NCI-H2029 treated with DMSO at 0.1 percent for 48 hours (cell line): ENCODE results near the gene ZNF467.

Experiments used
- DNase-seq: peaks from one replicate; lab custom pipeline; 2025; lab: John Stamatoyannopoulos, UW

Gene ZNF467

DNA sequence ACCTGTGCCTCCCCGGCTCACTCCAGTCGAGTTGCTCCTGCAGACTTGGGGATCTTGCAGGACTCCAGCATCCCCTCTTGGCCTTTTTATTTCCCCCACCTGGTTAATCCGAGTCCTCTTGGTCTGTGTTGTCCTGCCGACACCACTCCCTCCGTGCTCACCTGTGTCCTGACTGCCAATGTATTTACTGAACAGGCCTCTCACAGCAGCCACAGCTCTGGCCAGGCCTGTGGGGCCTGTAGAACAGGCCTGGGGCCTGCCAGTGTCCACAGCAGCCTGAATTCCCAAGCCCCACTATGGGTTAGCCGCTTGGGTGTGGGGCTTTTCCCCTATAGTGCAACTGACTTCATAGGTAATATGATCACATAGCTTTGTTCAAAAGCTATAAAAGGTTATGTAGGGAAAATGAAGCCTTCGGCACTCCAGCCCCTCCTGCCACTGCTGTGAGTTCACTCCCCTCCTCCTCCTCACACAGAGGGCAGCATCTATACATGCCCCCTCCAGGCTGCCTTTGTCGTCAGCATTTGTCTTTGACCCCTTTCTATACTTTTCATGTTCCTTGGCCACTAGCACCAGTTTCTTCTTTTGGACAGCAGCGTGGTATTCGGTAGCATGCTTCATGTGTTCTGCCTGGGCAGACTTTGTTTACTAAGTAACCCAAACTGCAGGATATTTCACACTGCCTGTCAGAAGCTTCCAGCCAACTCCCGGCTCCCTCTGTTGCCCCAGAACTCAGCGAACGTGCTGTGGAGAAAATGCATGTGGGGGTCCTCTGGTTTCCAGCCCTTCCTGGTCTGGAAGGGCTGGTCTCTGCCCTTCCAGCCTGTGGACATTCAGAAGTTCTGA is 46.1 kb downstream of the ZNF467 start:
- no peak for DNase-seq

DNA sequence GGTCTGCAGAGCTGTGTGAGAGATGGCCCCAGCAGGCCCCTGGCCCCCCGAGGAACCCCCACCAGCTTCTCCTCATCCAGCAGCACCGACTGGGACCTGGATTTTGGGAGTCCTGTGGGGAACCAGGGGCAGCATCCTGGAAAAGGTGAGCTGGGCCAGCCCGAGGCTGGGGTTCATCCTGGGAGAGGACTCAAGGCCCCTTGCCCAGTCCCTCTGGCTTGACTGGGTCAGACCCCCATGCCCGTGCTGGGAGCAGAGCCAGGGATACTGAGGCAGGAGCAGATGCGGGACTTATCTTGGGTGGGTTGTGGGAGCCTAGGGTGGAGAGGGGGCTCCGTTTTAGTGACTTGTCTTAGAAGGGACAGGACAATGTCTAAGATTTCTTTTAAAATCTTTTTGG is 47.5 kb downstream of the ZNF467 start:
- DNase-seq = no peak

- no peak for DNase-seq
Measured at GRCh38 chr7:149725426-149725821, 48.0 kb downstream of the ZNF467 start.

DNA sequence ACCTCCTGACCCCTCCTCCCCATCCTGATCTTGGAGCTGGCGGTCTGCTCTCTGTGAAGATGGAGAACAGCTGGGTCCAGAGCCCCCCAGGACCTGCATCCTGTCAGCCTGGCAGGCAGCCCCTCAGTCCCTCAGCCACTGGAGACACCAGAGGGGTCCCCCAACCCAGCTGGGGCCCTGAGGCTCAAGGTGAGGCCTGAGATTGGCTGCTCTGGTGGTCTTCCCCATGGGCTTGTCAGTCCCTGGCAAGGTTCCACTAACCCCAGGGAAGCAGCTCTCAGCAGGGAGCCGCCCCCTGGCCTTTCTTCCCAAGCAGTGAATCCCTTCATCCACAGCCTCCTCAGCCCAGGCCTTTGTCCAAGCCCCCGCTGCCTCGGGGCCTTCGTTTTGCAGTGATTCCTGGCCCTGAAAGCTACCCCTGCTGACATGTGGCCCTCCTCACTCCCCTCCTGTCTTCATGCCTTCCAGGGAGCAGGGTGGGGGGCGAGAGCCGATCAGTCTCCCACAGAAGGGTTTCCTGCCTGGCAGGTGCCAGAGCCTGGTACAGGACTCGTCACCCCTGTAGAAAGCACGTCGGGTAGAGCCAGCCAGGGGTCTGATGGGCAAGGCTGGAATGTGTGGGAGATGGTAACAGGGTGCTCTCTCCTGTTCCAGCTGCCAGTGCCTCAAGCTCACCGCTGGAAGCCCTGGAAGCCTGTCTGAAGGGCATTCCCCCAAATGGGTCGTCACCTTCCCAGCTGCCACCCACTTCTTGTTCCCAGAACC is 48.5 kb downstream of the ZNF467 start:
- DNase-seq = no peak

DNA sequence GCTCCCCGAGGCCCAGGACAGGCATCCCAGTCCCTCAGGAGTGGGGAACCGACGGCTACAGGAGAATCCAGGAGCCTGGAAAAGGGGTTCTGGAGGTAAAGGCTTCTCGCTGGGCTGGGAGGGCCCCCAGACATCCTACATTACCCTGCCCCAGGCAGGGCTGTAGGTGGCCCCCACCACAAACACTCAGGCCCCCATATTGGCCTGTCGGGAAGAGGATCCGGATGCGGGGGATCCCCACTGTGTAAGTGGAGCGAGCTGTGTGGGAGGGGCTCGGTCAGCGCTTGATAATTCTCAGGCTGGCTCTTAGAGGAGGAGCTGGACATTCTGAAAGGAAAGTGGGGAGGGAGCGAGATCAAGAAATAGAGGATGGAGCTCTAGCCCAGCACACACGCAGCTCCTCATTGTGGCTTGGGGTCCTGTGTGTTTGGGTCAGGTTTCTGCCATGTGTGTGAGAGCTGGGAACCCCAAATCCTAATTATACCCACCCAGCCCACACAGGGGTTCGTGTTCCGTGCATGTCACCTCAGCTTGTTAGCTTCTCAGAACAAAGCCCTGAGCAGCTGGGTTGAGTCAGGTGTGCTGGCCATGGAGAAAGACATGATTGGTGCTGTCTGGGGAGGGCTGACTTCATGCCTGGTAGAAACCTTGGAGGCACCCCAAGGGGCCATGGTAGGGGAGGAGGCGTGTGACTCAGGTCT is 49.4 kb downstream of the ZNF467 start:
- DNase-seq = no peak

DNA sequence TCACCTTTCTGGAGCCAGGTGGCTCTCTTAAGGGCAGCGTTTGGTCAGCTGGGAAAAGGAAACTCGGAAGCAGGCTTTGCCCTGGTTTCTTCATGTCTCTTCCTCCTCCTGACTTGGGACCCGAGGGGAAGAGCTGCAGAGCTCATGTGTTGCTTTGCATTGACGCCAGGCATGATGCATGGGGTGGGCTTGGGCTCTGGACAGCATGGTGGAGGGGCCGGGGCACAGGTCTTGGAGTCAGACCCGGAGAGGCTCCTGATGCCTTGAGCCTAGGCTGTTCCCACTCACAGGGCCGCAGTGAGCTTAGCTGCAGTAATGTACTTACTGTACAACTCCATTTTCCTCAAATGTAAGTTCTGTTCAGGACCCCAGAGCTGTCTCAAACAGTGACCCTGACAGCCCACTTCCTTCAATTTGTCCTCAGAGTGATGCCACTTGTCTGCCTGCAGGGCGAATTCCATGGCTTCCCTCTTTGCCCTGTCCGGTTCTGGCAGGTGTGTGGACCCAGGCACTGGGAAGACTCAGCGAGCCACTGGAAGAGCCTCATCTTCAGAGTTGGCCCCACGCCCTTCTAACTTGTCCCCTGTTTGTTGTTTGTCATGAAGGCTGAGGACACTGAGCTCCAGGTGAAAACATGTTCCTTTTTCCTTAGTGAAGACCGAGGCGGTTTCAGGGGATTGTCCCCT is 50.2 kb downstream of the ZNF467 start:
- no peak for DNase-seq

DNA sequence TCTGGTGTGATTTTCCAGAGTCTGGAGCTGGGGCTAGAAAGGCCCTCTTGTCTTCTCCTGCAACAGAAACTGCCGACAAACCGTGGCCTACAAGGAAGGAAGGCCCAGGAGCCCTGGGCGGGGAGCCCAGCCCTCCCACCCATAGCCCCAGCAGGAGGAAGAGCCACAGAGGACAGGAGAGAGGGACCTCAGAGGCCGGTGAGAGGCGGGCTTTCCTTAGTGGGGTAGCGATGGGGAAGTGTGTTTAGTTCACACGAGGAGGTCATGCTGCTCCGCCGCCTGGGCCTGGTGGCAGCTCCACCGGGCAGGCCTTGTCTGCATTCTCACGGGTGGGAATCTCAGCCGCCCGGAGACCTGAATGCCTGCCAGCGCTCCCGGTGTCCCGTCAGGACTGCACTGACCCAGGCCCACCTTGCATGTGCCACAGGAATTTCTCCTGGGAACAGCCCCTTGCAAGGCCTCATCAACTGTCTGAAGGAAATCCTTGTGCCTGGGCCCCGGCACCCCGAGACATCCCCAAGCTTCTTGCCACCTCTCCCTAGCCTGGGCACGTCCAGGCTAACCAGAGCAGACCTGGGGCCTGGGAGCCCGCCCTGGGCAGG is 50.9 kb downstream of the ZNF467 start:
- DNase-seq = no peak

GRCh38 chr7:149721084-149721601 is 52.2 kb downstream of the ZNF467 start:
- DNase-seq = no peak

DNA sequence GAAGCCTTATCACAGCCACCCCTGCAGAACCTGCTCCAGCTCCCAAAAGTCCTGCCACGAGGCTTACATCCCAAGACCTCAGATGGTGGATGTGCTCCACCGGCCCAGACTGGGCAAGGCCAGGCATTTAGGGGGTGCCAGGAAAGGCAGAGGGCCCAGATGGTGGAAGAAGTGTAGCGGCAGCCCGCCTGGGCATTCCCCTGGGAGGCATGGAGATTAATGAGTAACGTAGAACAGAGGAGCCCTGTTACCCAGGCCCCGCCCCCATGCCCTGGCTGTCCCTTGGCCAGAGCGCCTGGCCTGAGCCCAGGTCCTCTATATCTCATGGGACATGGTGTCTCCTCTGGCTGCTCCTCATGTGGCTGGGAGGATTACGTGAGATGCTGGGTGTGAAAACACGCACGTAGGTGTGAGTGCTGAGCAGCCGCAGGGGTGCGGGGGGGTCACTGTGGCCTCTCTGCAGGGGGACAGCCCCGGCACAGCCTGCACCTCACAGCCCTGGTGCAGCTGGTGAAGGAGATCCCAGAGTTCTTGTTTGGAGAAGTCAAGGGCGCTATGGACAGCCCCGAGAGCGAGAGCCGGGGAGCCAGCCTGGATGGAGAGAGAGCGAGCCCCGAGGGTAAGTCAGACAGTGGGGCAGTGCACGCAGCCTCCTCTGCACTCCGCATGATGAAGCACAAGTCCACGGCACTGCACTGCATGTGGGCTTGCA is 52.9 kb downstream of the ZNF467 start:
- no peak for DNase-seq

GRCh38 chr7:149719912-149720335 is 53.5 kb downstream of the ZNF467 start:
- no peak for DNase-seq

DNA sequence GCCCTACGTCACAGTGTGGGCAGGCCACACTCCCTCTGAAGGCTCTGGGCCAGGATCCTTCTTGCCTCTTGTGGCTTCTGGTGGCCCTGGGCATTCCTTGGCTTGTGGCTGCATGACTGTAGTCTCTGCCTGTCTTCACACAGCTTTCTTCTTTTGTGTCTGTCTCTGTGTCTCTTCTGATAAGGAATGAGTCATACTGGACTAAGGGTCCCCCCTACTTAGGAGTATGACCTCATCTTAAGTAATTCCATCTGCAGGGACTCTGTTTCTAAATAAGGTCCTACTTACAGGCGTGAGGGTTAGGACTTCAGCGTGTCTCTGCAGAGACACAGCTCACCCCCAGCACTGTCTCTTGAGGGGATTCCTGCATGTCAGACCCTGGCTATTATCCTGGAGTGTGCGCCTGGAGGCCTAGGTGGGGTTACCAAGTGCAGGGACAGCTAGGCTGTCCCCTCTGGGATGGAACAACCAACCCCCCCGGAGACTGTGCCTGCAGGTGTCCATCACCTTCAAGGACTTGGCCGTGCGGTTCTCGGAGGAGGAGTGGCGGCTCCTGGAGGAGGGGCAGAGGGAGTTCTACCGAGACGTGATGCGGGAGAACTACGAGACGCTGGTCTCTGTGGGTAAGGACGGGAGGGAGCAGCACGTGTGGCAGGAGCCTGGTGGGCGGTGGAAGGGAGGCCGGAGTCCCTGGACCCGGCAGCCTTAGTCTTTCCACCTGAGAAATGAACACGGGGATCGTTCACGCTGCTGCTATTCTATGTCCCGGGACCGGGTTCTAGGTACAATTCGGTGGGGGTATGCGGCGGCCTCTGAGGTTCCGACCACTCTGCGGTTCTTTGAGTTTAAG is 54.1 kb downstream of the ZNF467 start:
- DNase-seq = no peak

- no peak for DNase-seq
Measured at GRCh38 chr7:149718730-149719049, 54.7 kb downstream of the ZNF467 start.

GRCh38 chr7:149717481-149717880 is 55.9 kb downstream of the ZNF467 start:
- no peak for DNase-seq

DNA sequence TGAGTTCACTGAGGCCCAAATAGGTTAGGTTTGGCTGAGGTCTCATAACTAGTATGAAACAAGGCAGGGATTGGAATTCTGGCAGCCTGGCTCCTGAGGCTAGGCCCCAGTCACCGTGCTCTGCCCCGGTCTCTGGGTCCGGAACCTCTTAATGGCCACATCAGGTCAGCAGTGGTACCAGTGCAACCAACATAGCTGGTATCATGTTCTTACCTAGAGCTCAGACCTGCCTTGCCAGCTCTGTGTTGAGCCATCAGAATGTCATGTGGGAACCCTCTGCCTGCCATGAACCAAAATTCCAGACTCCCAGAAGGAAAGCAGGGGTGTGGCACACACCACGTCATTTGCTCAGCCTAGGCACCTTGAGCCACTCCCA is 56.5 kb downstream of the ZNF467 start:
- no peak for DNase-seq

GRCh38 chr7:149716007-149716931 is 57.1 kb downstream of the ZNF467 start:
- DNase-seq = no peak

GRCh38 chr7:149715476-149715875 is 57.9 kb downstream of the ZNF467 start:
- no peak for DNase-seq

- DNase-seq = no peak
Measured at GRCh38 chr7:149714910-149715471, 58.4 kb downstream of the ZNF467 start.
